ENCODE results near the gene HM13. TPM values are rescaled to one million over a fixed set of nuclear protein-coding genes. Genes with fewer than 3 reads are reported as not detected.

The HM13 gene
- total and polyA plus RNA-seq, 9 of the 15 experiments (the other 6 are each of a cell fraction or from before 2014, with no cell fraction given): 7.7 to 136 (median 74.5) TPM

GRCh38 chr20:31590717-31591225 is 76.5 kb downstream of the HM13 start (continued):
- TF ChIP-seq ZNF699 (CRISPR knock-in tag; IDR thresholded peaks at IDR 0.05; ENCODE audit: insufficient replicate concordance): no peak
- no peak for TF ChIP-seq PCBP1 (IDR thresholded peaks at IDR 0.05; ENCODE audit: low read depth, low read length, poor library complexity, severe bottlenecking)
- TF ChIP-seq CREB1 (IDR thresholded peaks at IDR 0.05): no peak
- no peak for TF ChIP-seq CREB1 (CRISPR knock-in tag; IDR thresholded peaks at IDR 0.05)
- no peak for TF ChIP-seq SRF (CRISPR knock-in tag; IDR thresholded peaks at IDR 0.05)
- TF ChIP-seq ZNF175 (CRISPR knock-in tag; IDR thresholded peaks at IDR 0.05; ENCODE audit: low read depth): no peak
- no peak for TF ChIP-seq ZNF586 (CRISPR knock-in tag; conservative IDR thresholded peaks at IDR 0.05)
- no peak for TF ChIP-seq ZNF197 (CRISPR knock-in tag; IDR thresholded peaks at IDR 0.05; ENCODE audit: low read depth)
- peak; percentile 61 for TF ChIP-seq USF1 (CRISPR knock-in tag; IDR thresholded peaks at IDR 0.05)
- no peak for TF ChIP-seq HMG20A (CRISPR knock-in tag; conservative IDR thresholded peaks at IDR 0.05)
- no peak for TF ChIP-seq MCM7 (IDR thresholded peaks at IDR 0.05)
- TF ChIP-seq E2F1 (CRISPR knock-in tag; IDR thresholded peaks at IDR 0.05): no peak
- TF ChIP-seq STAT5A (IDR thresholded peaks at IDR 0.05; ENCODE audit: borderline replicate concordance, low read length): no peak
- no peak for TF ChIP-seq TAF15 (IDR thresholded peaks at IDR 0.05; ENCODE audit: low read depth, low read length)
- TF ChIP-seq PKNOX1 (IDR thresholded peaks at IDR 0.05): peak; percentile 62
- no peak for TF ChIP-seq ZBTB1 (CRISPR knock-in tag; IDR thresholded peaks at IDR 0.05; ENCODE audit: borderline replicate concordance, low read depth)
- TF ChIP-seq ATF3 (IDR thresholded peaks at IDR 0.05): no peak; the same call in 1 of the 2 replicates
- TF ChIP-seq ATF3 (CRISPR knock-in tag; conservative IDR thresholded peaks at IDR 0.05): 0 out of 2 replicates have a peak, but pooled peaks have one; percentile 49
- TF ChIP-seq EHMT2 (IDR thresholded peaks at IDR 0.05): no peak
- no peak for TF ChIP-seq PREB (CRISPR knock-in tag; IDR thresholded peaks at IDR 0.05)
- no peak for TF ChIP-seq CREBBP (IDR thresholded peaks at IDR 0.05; ENCODE audit: low read depth, low read length)
- no peak for TF ChIP-seq SNIP1 (IDR thresholded peaks at IDR 0.05; ENCODE audit: low read depth)
- no peak for TF ChIP-seq MCM3 (IDR thresholded peaks at IDR 0.05)
- no peak for TF ChIP-seq BRF1 (IDR thresholded peaks at IDR 0.05; ENCODE audit: borderline replicate concordance, extremely low read depth, insufficient read length)
- no peak for TF ChIP-seq ADNP (tag; IDR thresholded peaks at IDR 0.05)
- TF ChIP-seq CBFB (CRISPR knock-in tag; IDR thresholded peaks at IDR 0.05): no peak
- no peak for TF ChIP-seq NUFIP1 (IDR thresholded peaks at IDR 0.05; ENCODE audit: partially characterized antibody)
